Fibroblast of upper back skin (primary cell): ENCODE measurements around the gene RANGAP1.

Experiments used
- DNase-seq: peaks from one replicate; pipeline ENCODE4 v3.0.0-alpha.2; 2013

The RANGAP1 gene

GRCh38 chr22:41256254-41257253 lies 29.4 kb downstream of the RANGAP1 start:
- peak; percentile 12 for DNase-seq

GRCh38 chr22:41254230-41254629 lies 31.8 kb downstream of the RANGAP1 start:
- DNase-seq = no peak

GRCh38 chr22:41252365-41252764 lies 33.6 kb downstream of the RANGAP1 start:
- no peak for DNase-seq

GRCh38 chr22:41250127-41250526 lies 35.9 kb downstream of the RANGAP1 start:
- DNase-seq = no peak

GRCh38 chr22:41249442-41249841 lies 36.5 kb downstream of the RANGAP1 start:
- DNase-seq = no peak

- no peak for DNase-seq
Measured at GRCh38 chr22:41248758-41249157, 37.2 kb downstream of the RANGAP1 start.

GRCh38 chr22:41248314-41248713 lies 37.7 kb downstream of the RANGAP1 start:
- no peak for DNase-seq

GRCh38 chr22:41247703-41248102 lies 38.3 kb downstream of the RANGAP1 start:
- no peak for DNase-seq

- no peak for DNase-seq
Measured at GRCh38 chr22:41245917-41246499, 40.0 kb downstream of the RANGAP1 start.

GRCh38 chr22:41243361-41243760 lies 42.6 kb downstream of the RANGAP1 start:
- no peak for DNase-seq

GRCh38 chr22:41242396-41243117 lies 43.4 kb downstream of the RANGAP1 start:
- no peak for DNase-seq

- no peak for DNase-seq
Measured at GRCh38 chr22:41241133-41241676, 44.8 kb downstream of the RANGAP1 start.

GRCh38 chr22:41240377-41241132 lies 45.4 kb downstream of the RANGAP1 start, which contains the start of gene CHADL:
TSS of gene CHADL (minus strand) at chr22:41240931. CDS start at chr22:41240881, 50 bp downstream.
- no peak for DNase-seq

- no peak for DNase-seq
Measured at GRCh38 chr22:41239443-41240128, 46.4 kb downstream of the RANGAP1 start.

GRCh38 chr22:41238570-41239442 lies 47.2 kb downstream of the RANGAP1 start:
- no peak for DNase-seq

- DNase-seq = peak; percentile 27
Measured at GRCh38 chr22:41237707-41238569, 48.0 kb downstream of the RANGAP1 start.

- DNase-seq = no peak
Measured at GRCh38 chr22:41237036-41237706, 48.8 kb downstream of the RANGAP1 start.

- DNase-seq = no peak
Measured at GRCh38 chr22:41234815-41235695, 50.9 kb downstream of the RANGAP1 start.
